NCI-H146 treated with DMSO at 0.1 percent for 48 hours (cell line): ENCODE results near the gene RABEPK.
A peak's percentile ranks its signal among the peaks of the same experiment; 100 is the strongest.
"Not testable (repeated sequence)": the region's sequence is repeated elsewhere in the genome, so short reads cannot be mapped to it uniquely, and the experiment has no call there.

Experiments used
- DNase-seq: peaks from one replicate; lab custom pipeline; 2025; ENCODE audit not compliant: unreplicated experiment; lab: John Stamatoyannopoulos, UW

Gene RABEPK

DNA sequence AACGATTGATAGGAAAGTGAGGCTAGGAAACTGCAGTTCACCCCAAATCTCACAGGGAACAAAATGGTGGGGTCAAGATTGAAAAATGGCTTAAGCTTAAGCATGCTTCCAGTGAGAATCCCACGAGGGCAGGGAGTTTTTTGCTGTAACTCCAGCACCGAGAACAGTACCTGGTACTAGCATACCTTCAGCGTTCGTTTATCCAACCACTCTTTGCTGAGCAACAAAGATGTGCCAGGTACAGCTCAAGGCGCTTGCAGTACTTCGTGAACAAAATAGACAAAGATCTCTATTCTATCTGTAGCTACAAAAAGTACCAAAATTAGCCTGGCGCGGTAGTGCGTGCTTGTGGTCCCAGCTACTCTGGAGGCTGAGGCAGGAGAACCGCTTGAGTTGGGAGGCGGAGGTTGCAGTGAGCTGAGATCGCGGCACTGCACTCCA, 10.0 kb upstream of the RABEPK start:
- DNase-seq: no peak

DNA sequence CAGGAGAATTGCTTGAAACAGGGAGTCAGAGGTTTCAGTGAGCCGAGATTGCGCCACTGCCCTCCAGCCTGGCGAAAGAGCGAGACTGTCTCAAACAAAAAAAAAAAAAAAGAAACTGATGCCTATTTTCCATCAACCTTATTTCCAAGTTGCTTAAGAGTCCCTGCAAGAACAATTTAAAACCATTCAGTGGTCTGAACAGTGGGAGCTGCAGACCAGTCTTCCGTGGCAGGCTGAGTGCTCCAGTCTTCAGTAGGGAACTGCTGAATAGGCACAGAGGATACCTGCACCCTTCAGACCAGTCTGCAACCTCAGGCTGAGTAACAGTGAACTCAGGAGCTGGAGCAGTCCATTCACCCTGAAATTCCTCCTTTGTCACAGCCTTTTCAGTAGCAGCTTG, 5.9 kb upstream of the RABEPK start:
- not testable (repeated sequence) for DNase-seq

DNA sequence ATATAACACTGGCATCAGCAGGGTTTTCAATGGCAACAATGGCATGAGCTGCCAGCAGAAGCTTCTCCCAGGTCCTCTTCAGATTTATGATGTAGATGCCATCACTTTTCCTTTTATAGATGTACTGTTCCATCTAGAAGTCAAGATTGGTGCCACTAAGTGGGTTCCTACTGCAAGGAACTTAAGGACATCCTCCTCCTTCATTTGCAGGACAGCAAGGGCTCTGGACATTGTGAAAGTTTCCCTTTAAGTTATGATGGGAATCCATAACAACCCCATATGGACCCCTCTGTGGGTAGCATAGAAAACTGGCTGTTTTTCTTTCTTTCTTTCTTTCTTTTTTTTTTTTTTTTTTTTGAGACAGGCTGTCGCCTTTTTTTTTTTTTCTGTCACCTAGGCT, 4.8 kb upstream of the RABEPK start:
- DNase-seq: not testable (repeated sequence)

DNA sequence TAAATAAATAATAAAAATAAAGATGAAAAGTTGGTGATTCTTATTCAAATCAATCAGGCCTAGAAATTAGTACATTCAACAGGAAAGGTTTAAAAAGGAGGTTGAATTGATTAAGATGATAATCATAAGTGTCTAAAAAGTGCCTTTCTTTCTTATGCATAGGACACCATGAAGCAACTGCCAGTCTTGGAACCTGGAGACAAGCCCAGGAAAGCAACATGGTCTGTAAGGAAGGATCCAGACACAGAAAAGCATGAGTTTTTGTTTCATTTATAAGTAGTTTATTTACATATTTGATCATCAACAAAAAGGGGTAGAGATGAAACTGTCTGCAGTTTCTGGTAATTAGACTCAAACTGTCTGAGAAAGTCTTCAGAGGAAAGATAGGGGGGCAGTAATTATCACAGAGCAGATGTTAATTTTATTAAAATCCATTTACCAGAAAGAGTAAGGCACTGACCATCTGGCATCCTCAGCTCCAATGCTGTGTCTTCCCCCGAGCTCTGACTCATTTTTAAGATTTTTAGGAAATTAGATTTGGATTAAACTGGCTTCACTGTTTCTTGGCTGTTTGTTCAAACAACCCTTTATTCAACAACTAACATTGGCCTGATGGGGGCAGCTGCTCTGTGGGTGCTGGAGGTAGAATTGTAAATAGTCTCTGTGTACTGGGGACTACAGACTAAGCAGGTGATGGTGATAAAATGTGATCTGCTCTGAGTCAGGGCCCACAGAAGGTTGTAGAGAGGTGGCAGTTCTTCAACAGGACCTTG, 2.7 kb downstream of the RABEPK start:
- DNase-seq: no peak

DNA sequence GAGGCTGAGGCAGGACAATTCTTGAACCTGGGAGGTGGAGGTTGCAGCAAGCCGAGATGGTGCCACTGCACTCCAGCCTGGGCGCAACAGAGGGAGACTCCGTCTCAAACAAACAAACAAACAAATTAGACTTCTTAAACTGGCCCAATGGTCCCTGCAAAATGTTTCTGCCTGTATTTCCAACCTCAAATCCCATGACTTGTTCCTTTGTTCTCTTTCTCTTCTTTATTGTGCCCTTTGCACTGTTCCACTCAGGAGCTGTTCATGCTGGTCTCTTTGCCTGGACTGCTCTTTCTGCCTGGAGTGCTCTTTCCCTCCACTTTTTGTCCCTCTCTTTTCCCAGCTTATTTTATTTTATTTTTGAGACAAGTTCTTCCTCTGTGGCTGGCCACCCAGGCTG, 4.1 kb downstream of the RABEPK start:
- DNase-seq: no peak

DNA sequence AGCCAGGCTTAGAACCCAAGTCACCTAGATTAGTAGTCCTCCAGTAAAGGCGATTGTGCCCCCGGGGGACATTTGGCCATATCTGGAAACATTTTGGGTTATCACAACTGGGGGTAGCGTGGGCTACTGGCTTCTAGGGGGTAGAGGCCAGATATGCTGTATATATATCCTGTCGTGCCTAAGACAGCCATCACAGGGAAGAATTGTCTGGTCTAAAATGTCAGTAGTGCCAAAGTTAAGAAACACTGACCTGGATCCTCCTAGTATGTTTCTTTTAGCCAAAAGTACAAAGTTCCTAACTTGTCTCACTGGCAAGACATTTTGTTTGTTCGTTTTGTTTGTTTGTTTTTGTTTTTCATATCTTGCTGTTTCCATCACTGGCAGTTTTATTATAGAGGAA, 13.8 kb downstream of the RABEPK start:
- no peak for DNase-seq

DNA sequence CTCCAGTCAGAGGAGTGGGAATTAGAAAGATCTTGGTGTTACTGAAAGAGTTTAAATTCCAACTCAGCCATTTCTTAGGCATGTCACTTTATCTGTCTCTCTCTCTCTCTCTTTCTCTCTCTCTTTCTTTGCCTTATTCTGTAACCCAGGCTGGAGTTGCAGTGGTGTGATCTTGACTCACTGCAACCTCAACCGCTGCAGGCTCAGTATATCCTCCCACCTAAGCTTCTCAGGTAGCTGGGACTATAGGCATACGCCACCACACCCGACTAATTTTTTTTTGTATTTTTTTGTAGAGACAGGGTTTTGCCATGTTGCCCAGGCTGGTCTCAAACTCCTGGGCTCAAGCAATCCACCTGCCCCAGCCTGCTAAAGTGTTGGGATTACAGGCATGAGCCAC, 18.3 kb downstream of the RABEPK start:
- no peak for DNase-seq

DNA sequence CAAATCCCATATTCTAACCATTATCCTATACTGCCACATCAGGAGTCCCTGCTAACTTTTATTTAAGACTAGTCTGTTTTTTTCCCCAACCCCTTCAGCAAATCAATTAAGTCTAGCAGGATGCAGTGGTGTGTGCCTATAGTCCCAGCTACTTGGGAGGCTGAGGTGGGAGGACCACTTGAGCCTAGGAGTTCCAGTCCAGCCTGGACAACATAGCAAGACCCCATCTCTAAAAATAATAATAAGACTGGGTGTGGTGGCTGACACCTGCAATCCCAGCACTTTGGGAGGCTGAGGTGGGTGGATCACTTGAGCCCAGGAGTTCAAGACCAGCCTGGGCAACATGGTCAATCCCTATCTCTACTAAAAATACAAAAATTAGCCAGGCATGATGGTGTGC, 24.5 kb downstream of the RABEPK start:
- not testable (repeated sequence) for DNase-seq

DNA sequence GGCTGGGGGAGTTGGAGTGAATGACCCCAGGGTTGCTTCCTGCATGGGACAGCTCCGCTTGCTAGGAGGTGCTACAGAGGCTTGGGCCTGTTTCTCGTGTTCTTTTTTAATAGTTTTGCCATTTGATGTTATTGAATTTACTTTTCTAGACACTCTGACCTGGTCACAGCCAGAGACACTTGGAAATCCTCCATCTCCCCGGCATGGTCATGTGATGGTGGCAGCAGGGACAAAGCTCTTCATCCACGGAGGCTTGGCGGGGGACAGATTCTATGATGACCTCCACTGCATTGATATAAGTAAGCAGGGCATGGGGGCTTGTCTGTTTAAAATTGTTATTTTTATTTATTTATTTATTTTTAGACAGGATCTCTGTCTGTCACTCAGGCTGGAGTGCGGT, 27.4 kb downstream of the RABEPK start:
- DNase-seq: no peak

DNA sequence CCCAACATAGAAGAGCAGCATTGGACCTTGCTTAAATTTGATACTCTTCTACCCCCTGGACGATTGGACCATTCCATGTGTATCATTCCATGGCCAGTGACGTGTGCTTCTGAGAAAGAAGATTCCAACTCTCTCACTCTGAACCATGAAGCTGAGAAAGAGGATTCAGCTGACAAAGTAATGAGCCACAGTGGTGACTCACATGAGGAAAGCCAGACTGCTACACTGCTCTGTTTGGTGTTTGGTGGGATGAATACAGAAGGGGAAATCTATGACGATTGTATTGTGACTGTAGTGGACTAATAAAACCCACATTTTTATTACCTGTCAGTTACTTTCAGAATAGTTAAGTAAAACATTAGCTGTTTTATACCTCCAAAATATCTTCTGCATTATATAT, 33.3 kb downstream of the RABEPK start:
- DNase-seq: no peak

DNA sequence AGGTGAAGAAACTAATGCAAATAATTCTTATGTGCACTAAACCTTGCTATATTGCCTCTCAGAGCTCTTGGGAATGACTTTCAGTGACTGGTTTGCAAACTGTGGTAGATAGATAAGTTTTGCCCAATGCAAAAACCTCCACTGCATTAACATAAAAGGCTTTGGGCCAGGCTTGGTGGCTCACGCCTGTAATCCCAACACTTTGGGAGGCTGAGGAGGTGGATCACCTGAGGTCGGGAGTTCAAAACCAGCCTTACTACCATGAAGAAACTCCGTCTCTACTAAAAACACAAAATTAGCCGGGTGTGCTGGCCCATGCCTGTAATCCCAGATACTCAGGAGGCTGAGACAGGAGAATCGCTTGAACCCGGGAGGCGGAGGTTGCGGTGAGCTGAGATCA, 33.8 kb downstream of the RABEPK start:
- not testable (repeated sequence) for DNase-seq

DNA sequence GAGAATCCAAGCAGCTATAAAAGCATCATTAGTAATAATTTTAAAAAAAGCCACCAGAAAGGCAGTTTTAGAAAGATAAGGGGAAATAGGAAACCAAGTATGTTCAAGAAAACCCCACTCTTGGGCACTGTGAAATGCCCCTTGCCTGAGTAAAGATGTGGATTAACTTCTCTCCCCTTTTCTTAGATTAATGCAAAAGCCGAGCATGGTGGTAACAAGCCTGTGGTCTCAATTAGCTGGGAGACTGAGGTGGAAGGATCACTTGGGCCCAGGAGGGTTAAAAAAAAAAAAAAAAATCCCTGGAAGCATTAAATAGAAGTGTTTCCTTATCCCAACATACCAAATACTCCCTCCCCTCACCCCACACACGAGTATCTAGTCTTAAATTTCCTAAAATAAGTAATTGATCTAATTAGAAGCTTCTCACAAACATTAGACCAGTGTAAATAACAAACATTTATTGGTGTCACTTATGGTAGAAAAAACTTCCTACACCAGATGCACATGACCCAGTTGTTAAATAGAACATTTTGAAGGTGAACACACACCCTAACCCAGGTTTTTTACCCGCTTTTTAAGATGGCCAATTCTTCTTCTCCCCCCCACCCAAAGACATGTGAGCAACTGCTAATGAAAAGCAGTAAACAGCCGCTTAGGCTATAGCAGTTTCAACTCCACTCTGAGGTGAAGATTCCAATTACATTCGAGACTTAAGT, 35.6 kb downstream of the RABEPK start:
- no peak for DNase-seq

DNA sequence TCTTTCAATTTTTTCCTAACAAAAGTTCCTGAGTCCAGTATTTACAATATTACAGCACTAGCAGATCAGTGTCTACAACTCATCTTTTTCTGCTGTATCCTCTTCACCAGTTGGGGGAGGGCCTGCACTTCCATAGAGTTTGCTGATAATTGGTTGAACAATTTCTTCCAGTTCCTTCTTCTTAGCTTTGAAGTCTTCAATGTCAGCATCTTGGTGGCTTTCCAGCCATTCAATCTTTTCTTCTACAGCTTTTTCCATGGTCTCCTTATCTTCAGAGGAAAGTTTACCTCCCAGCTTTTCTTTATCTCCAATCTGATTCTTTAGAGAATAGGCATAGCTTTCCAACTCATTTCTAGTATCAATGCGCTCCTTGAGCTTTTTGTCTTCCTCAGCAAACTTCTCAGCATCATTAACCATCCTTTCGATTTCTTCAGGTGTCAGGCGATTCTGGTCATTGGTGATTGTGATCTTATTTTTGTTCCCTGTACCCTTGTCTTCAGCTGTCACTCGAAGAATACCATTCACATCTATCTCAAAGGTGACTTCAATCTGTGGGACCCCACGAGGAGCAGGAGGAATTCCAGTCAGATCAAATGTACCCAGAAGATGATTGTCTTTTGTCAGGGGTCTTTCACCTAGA, 36.3 kb downstream of the RABEPK start:
- DNase-seq: not testable (repeated sequence)

DNA sequence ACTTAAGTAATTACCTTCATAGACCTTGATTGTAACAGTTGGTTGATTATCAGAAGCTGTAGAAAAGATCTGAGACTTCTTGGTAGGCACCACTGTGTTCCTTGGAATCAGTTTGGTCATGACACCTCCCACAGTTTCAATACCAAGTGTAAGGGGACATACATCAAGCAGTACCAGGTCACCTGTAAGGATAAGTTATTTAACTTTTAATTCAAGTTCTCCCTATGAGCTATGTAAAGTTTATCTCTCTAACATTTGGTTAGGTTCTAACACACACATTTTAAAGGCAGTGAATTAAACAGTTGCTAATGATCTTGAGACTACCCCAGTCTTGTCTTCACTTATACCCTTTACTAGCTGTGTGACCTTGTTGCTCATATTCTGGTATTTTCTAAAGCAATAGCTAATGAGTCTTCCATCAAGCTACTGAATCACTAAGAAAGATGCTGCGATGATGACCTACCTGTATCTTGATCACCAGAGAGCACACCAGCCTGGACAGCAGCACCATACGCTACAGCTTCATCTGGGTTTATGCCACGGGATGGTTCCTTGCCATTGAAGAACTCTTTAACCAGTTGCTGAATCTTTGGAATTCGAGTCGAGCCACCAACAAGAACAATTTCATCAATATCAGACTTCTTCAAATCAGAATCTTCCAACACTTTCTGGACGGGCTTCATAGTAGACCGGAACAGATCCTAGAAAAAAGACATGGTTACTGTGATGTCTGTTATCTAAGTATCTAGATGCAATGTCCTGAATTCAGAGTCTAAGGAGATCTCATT, 38.0 kb downstream of the RABEPK start:
- DNase-seq: no peak

DNA sequence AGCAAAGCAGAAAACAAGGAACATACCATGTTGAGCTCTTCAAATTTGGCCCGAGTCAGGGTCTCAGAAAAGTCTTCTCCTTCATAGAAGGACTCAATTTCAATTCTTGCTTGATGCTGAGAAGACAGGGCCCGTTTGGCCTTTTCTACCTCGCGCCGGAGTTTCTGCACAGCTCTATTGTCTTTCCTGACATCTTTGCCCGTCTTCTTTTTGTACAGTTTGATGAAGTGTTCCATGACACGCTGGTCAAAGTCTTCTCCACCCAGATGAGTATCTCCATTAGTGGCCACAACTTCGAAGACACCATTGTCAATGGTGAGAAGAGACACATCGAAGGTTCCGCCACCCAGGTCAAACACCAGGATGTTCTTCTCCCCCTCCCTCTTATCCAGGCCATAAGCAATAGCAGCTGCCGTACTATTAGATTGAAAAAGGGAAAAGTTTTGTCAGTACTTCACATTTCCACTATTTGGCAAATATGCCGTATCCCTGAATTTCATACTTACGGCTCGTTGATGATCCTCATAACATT, 38.6 kb downstream of the RABEPK start:
- DNase-seq: no peak

DNA sequence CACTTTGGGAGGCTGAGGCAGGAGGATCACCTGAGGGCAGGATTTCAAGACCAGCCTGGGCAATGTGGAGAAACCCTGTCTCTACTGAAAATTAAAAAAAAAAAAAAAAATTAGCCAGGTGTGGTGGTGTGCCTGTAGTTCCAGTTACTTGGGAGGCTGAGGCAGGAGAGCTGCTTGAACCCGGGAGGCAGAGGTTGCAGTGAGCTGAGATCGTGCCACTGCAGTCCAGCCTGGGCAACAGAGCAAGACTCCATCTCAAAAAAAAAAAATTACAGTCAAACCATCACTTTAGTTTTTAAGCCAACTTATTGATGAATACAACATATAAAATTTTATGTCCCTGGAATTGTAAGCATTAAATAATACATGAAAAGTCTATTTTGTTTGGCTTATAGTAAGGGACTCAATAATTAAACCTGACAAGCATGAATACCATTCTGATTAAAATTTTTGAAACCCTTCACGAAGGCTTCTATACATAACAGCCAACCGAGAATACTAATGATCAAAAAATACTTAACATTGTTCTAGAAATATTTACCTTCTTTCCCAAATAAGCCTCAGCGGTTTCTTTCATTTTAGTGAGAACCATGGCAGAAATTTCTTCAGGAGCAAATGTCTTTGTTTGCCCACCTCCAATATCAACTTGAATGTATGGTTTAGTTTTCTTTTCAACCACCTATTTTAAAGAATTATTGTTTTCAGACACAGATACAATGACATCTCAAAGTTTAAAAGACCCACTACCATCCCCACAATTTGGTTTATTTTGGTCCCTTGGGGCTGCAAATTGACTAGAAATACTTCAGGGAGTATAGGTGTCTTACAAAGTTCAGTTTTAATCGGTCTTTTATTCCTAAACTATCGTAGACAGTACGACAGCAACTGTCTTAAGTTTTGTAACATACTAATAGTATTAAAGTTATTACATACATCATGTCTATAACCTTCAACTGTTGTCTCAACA, 39.6 kb downstream of the RABEPK start:
- no peak for DNase-seq

DNA sequence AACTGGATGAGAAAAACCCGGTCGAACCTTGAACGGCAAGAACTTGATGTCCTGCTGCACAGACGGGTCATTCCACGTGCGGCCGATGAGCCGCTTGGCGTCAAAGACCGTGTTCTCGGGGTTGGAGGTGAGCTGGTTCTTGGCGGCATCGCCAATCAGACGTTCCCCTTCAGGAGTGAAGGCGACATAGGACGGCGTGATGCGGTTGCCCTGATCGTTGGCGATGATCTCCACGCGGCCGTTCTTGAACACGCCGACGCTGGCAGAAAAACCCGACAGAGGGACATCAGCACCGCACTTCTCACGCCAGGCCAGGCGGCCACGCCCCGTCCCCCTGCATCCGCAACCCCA, 40.3 kb downstream of the RABEPK start:
- DNase-seq: no peak

DNA sequence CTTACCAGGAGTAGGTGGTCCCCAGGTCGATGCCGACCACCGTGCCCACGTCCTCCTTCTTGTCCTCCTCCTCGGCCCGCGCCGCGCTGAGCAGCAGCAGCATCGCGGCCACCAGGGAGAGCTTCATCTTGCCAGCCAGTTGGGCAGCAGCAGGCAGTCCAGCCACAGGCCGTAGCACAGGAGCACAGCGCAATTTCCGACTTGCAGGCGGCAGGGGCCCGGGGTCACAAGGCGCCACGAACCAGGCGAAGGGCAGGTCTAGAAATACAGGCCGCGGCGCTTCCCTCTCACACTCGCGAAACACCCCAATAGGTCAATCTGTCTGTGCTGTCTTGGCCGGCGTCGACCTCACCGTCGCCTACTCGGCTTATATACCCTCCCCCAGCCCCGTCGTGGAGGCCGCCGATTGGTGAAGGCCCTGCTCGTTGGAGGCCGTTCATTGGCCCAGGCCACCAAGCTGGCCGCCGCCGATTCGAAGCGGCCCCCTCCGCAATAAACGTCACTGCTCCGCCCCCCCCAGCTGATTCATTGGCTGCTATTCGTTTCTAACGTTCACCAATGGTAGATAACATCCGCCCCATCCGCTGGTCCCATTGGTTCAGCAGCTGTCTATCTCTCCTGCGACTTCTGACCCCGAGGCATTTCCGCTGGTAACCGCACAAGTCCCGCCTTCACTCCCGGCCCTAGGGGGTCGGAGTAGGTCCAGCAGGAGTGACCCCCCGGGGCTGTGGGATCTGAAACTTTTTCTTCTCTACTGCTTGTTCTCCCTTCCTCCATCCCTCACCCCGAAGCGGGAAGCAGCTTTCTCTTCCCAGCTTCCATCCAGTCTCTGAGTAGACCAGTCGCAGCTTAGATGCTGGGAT, 40.9 kb downstream of the RABEPK start, which contains the start of gene HSPA5:
Gene HSPA5, minus strand, starts transcription at position 344 of the 863 bp plus-strand sequence. Its CDS starts 217 bp downstream, at position 127.
- peak; percentile 95 for DNase-seq
